ENCODE data around the gene FCHO1.
"Not testable (repeated sequence)": the region's sequence is repeated elsewhere in the genome, so short reads cannot be mapped to it uniquely, and the experiment has no call there.

FCHO1 gene

DNA sequence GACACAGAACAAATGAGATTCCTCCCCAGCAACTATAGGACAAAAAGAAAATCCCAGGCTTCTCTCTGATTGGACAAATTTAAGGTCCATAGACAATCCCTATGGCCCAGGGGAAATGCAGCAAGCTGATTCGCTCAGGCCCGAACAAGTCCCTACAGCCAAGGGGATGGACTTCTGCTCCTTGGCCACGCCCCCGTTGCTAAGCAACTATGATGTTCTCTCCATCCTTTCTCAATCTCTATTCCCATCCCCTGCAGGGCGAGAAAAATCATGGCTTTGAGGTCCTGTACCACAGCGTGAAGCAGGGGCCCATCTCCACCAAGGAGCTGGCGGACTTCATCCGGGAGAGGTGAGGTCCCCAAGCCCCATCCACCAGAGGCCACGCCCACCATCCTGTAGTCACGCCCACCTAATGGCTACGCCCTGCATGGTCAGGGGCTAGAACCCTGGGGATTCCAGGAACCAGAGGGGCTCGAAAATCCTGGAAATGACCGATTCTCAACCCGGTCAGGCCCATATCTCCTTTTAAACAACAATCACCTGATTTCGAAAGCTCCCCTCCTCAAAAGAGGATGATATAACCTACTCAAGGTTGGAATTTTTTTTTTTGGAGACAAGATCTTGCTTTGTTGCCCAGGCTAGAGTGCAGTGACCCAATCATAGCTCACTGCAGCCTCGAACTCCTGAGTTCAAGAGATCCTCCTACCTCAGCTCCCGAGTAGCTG lies 11.4 kb downstream of the FCHO1 start:
- peak; percentile 58 for DNase-seq (ENCODE audit: low spot score)

DNA sequence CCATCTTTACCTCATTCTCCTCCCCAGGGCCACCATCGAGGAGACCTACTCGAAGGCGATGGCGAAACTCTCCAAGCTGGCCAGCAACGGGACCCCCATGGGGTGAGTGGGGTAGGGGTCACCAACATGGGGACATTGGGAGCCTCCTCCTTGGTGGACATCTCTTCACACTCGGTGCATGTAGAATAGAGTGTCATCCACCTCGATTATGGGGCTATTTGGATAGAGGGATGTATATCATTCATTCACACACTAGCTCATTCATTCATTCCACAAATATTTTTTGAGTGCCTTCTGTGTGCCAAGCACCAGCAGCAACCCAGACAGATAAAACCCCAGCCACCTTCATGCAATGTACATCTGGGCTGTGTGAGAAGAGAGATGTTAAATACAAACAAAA lies 13.1 kb downstream of the FCHO1 start:
- no peak for DNase-seq (ENCODE audit: low spot score)

DNA sequence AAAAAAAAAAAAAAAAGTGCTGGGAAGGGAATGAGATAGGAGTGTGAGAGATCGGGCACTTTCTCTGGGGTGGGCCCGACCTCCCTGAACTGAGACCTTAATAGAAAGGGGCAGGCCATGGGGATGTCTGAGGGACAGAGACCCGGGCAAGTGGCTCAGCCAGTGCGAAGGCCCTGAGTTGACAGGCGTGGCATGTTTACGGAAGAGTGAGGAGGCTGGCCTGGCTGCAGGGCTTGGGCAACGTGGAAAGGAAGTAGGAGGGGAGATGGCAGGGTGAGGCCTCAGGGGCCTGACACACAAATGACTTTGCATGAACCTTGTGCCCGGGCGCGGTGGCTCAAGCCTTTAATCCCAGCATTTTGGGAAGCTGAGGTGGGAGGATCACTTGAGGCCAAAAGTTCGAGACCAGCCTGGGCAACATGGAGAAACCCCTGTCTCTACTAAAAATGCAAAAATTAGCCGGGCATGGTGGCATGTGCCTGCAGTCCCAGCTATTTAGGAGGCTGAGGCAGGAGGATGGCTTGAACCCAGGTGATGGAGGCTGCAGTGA lies 13.9 kb downstream of the FCHO1 start:
- no peak for DNase-seq (ENCODE audit: low spot score)

DNA sequence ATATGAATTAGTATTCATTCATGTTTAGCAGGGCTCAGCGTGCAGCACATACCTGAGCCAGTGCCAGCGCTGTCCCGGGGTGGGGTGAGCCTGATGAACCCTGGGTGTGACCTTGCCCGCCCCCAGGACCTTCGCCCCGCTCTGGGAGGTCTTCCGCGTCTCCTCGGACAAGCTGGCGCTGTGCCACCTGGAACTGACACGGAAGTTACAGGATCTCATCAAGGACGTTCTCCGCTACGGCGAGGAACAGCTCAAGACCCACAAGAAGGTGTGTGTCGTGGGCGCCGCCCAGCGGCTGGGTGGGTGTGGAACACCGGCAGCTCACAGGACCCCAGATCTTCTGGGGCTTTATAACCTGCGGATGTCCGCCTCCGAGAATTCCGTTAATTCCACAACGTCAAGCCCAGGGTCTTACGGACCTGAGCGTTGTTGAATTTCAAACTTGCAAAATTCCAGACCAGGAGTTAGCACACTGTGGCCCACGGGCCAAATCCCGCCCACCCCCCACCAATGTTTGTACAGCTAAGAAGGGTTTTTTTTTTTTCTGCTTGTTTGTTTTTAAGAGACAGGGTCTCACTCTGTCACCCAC lies 15.4 kb downstream of the FCHO1 start:
- DNase-seq (ENCODE audit: low spot score), result peak; percentile 77

DNA sequence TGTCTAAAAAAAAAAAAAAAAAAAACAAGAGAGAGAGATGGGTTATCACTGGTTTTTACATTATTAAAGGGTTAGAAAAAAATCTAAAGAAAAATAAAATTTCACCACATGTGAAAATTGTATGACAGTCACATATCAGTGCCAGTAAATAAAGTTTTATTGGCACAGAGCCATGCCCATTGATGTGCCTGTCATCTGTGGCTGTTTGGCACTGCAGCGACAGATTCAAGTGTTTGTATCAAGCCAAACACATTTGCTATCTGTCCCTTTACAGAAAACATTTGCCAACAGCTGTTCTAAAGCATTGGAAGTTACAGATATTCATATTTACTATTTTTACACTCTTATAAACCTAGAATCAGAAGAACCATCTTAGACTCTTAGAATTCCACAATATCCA lies 16.3 kb downstream of the FCHO1 start:
- DNase-seq (ENCODE audit: low spot score), result no peak

DNA sequence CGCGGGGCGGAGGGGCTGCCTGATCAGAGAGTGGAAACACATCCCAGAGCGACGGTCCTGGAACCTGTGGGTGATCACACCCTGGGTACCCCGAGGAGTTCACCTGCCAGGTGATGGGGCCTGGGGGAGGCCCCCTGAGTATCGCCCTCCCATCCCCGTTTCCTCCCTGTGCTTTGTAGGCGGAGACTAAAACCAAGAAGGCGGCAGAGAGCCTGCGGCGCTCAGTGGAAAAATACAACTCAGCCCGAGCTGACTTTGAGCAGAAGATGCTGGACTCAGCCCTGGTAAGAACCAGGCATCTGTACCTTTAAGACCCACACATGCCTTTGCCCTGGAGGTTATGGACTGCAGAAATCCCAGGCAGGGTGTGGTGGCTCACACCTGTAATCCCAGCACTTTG lies 19.3 kb downstream of the FCHO1 start:
- no peak for DNase-seq (ENCODE audit: low spot score)

DNA sequence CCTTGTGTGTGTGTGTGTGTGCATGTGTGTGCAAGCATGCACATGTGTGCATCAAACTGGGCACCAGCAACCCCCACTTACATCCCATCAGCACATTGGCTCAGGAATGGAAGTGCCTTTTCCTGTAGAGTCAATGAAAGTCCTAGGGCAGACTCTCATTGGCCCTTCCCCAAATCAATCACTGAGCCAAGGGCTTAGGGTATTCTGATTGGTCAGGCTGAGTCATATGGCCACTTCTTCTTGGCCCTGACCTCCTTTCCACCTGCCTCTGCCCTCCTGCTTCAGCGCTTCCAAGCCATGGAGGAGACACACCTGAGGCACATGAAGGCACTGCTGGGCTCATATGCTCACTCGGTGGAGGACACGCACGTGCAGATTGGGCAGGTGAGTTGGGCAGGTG lies 20.9 kb downstream of the FCHO1 start:
- no peak for DNase-seq (ENCODE audit: low spot score)

DNA sequence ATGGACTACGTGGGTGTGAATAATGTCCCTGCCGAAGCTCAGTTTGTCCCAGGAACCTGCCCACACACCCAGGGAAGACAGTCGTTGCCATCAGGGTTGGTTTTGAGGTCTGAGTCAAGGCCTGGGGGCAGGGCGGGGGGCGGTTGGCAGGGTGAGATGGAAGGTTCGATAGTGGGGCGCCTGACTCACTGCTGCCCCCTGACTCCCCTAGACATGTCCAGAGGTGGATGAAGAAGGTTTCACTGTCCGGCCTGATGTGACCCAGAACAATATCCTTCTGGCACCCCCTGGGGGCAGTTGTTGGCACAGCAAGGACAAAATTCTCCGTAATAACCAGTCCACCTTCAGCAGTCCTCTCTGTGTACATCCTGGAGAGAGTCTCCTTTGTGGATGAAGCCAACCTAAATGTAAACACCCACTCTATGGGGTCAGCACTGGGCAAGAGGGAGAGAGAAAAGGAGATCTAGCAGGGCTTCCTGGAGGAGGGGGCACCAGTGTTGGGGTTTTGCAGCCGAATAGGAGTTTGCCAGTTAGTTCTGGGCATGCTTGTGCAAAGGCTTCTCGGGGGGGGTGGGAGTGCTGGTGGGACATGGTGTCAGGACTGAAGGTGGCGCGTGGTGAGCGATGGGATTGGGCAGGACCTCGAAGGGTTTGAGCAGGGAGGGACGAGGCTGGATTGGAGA lies 24.1 kb downstream of the FCHO1 start:
- peak; percentile 54 for DNase-seq (ENCODE audit: low spot score)

DNA sequence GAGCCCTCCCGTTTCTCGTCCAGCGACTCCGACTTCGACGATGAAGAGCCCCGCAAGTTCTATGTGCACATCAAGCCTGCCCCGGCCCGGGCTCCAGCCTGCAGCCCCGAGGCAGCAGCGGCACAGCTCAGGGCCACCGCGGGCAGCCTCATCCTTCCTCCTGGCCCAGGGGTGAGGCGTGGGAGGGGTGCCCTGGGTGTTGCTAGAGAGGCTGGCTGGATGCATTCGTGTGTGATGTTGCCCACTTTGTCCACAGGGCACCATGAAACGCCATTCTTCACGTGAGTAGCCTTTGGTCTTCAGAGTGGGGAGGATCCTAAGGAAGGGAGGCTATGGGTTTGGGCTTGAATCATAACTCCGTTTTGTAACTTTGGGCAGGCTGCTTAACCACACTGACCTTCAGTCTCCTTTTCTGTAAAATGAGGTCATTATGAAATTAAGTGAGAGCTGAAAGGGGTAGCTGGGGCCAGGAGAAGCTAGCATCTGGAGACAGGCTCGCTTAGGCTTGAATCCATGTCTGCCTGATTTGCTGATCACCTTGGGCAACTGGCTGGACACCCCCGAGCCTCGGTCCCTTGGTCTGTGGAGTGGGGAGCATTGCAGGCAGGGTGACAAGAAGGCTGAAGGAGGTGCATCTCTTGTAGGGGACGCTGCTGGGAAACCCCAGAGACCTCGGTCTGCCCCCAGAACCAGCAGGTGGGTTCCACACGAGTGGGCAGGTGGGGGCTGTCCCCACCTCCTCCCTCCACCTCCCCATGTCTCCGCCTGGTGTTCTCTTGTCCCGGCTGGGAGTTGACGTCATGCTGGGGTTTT lies 24.9 kb downstream of the FCHO1 start:
- DNase-seq (ENCODE audit: low spot score), result no peak

DNA sequence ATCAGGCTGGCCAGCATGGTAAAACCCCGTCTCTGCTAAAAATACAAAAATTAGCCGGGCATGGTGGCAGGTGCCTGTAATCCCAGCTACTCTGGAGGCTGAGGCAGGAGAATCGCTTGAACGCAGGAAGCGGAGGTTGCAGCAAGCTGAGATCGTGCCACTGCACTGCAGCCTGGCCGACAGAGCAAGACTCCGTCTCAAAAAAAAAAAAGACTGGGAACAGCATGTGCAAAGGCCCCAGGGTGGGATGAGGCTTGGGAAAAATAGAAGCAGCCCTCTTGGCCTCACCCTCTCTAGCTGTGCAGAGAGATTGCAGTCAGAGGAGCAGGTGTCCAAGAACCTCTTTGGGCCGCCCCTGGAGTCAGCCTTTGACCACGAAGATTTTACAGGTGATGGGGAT lies 26.6 kb downstream of the FCHO1 start:
- DNase-seq (ENCODE audit: low spot score), result not testable (repeated sequence)

DNA sequence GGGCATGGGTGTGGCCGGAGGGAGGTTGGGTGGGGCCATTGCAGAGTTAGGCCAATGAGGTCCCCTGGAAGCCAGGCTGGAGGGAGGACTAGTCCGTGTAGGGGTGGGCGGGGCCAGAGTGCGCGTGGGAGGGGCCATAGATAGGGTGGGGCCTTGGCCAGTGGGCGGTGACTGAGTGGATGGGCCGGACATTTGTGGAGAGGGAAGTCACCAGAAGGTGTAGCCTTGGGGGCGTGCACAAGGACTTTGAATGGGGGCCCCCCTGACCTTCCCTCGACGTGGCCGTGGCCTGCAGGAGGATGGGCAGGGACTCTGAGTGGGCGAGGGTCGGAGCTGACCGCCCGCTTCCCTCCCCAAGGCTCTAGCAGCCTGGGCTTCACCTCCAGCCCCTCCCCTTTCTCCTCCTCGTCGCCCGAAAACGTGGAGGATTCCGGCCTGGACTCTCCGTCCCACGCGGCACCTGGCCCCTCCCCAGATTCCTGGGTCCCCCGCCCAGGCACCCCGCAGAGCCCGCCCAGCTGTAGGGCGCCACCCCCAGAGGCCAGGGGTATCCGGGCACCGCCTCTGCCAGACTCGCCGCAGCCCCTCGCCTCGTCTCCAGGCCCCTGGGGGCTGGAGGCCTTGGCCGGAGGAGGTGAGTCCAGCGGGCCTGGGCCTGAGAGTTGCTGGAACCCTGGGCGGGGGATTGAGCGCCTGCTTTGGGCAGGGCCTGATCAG lies 27.1 kb downstream of the FCHO1 start:
- peak; percentile 81 for DNase-seq (ENCODE audit: low spot score)

DNA sequence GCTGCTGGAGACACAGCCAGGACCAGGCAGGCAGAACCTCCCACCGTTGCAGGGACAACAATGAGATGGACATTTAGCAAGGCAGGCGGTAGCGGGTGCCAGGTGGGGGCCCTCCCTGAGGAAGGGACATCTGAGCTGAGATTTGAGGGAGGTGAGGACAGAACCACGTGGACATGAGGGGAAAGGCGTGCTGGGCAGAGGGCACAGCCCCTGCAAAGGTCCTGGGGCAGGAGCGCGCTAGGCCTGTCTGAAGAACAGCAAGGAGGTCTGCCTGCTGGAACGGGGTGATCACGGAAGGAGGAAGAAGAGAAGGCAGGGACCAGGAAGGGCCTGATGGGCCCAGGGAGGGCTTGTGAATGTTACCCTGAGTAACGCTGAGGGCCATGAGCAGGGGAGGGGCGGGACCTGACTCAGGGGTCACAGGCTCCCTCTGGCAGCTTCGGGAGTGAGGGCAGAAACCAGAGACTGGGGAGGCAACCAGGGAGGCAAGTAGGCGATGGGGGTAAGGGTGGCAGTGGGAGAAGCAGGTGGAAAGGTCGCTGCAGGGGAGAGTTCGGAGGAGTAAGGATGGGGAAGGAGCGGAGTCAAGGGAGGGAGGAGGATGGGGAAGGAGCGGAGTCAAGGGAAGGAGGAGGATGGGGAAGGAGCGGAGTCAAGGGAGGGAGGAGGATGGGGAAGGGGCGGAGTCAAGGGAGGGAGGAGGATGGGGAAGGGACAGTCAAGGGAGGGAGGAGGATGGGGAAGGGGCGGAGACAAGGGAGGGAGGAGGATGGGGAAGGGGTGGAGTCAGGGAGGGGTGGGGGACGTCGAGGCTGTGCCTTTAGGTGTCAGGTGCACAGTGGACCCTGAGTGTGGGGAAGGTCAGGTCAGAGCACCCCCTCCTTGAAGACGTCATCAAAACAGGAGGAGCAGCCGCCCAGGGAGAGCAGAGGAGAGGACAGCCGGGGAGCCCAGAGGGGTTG lies 28.0 kb downstream of the FCHO1 start:
- DNase-seq (ENCODE audit: low spot score), result peak; percentile 65

DNA sequence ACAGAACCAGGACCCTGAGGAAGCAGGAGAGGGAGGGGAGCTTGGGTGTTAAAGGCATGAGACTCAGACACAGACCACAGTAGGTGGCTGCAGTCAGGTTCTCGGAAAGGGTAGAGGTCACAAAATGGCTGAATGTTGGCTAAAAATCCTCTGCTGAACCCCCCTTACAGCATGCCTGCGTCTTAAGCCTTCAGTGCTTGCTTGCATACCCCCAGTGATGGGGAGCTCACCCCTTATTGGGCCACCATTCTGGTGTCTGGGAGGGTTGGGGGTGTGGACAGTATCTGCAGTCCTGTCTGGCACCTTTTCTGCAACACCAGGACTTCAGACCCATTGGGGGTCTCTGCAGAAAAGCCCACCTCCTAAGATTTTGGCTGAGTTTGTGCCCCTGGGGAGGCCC lies 29.5 kb downstream of the FCHO1 start:
- DNase-seq (ENCODE audit: low spot score), result no peak

DNA sequence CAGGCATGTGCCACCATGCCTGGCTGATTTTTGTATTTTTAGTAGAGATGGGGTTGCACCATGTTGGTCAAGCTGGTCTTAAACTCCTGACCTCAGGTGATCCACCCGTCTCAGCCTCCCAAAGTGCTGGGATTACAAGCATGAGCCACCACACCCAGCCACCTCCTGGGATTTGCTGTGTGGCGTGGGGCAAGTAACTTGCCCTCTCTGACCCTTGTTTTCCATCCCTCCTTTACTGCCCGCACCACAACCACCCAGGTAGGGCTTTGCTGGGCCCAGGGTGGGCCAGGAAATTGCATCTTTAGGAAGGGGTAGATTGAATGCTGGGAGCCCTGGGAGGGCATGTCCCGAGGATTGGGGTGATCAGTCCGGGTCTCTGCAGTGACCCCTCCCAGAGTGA lies 32.4 kb downstream of the FCHO1 start:
- not testable (repeated sequence) for DNase-seq (ENCODE audit: low spot score)

DNA sequence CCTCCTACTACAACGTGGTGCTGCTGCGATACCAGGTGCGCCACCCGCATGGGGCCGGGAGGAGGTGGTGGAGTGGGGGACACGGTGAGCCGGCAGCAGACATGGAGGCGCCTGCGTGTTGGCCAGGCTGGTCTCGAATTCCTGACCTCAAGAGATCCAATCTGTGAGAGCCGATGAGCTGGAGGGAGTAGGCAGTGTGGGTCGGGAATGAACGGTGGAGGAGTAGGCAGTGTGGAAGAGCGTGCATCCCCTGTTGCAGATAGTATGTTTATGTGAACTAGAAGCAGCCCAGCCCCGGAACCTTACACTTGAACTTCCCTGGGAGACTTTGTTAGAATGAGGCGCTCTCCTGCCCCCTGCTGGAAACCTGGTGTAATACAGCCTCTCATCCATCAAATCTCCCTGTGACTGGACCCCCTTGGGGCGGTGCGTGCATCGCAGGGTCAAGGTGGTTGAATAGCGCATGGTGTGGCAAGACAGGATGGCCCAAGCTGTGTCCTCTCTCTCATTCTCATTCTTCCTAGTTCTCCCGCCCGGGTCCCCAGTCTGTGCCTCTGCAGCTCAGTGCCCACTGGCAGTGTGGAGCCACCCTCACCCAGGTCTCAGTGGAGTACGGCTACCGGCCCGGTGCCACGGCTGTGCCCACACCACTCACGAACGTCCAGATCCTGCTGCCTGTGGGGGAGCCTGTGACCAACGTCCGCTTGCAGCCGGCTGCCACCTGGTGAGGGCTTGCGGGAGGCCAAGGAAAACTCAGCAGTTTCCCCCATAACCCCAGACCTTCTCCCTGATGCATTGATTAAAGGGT lies 33.1 kb downstream of the FCHO1 start:
- peak; percentile 83 for DNase-seq (ENCODE audit: low spot score)

DNA sequence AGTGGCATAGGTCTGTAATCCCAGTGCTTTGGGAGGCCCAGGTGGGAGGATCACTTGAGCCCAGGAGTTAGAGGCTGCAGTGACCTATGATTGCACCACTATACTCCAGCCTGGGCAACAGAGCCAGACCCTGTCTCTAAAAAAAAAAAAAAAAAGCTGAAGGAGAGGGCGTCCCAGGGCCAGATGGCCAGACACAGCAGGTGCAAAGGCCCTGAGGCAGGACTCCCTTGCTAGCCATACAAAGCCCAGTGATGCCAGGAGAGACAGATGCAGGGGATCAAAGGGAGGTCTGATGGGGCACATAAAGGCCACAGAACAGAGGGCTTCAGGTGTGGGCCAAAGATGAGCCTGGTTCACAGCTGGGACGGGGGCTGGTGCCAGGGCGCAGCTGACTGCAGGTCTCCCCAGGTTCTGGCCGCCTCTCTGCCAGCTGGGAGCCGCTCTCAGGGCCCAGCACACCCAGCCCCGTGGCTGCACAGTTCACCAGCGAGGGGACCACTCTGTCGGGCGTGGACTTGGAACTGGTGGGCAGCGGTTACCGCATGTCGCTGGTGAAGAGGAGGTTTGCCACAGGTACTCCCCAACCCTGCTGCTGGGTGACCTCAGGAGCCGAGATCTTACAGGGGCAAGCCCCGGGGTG lies 36.1 kb downstream of the FCHO1 start:
- DNase-seq (ENCODE audit: low spot score), result no peak

DNA sequence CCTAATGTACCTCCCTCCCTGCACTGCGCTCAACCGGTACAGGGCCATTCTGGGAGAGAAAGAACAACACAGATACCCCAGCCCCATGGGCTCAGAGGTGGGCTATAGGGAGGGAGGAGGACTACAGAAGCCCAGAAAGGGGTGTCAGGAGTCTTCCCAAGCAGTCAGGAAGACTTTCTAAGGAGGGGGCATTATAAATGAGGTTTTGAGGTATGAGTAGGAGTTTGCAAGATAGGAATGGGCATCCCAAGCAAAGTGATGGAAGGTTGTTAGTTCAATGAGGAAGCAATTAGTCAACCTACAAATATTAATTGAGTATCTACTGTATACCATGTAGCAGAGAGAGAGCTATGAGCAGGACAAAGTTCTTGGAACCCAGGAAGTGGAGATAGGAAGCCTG lies 37.4 kb downstream of the FCHO1 start:
- no peak for DNase-seq (ENCODE audit: low spot score)

DNA sequence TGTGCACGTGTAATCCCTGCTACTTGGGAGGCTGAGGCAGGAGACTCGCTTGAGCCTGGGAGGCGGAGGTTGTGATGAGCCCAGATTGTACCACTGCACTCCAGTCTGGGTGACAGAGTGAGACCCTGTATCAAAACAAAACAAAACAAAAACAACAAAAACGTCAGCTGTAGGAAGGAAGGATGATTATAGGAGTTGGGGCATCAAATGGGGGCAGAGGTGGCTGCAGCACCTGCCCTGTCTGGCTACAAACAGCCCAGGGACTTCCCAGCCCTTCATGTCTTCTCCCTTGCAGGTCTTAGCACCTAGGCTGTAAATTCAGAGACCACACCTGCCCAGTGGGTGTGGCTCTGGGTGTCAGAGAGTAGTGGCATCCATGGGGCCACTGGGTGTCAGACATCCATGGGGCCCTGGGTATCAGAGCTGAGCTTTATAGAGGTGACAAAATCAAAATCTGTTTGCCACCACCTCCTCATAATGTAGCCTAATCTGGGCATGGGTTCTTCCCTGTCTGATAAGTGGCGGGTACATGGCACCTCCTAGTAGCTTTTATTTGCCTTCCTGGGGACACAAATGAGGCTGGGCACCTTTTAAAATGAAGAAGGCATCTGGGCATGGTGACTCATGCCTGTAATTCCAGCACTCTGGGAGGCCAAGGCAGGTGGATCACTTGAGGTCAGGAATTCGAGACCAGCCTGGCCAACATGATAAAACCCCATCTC lies 38.9 kb downstream of the FCHO1 start:
- no peak for DNase-seq (ENCODE audit: low spot score)

DNA sequence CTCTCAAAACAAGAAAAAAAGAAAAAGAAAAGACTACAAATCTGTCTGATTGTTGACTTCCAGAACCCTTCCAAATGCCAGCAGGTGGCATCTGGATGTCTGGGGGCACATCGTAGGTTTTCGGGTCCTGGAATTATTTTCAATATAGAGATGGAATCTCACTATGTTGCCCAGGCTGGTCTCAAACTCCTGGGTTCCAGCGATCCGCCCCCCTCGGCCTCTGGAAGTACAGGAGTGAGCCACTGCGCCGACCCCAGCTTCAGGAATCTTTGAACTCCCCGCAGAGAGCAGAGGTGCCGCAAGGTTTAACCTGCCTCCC lies 43.1 kb downstream of the FCHO1 start:
- DNase-seq (ENCODE audit: low spot score), result no peak
